T follicular helper cell (primary cell): ENCODE measurements around the gene TBL1X.
"Not testable (repeated sequence)": the region's sequence is repeated elsewhere in the genome, so short reads cannot be mapped to it uniquely, and the experiment has no call there.

Experiments
- DNase-seq: peaks from one replicate; pipeline ENCODE4 v3.0.0-alpha.2; 2020; ENCODE audit warnings: low read depth

The TBL1X gene

GRCh38 chrX:9536156-9536555, 71.3 kb downstream of the TBL1X start:
- DNase-seq: not testable (repeated sequence)

- DNase-seq: no peak
These were observed 72.9 kb downstream of the TBL1X start for GRCh38 chrX:9537781-9538180.

- DNase-seq: no peak
These were observed 73.7 kb downstream of the TBL1X start for GRCh38 chrX:9538544-9539045.

GRCh38 chrX:9539605-9540387, 74.9 kb downstream of the TBL1X start:
- DNase-seq: no peak

- DNase-seq: no peak
These were observed 77.4 kb downstream of the TBL1X start for GRCh38 chrX:9542106-9542760.

GRCh38 chrX:9542761-9543111, 77.9 kb downstream of the TBL1X start:
- no peak for DNase-seq

GRCh38 chrX:9555354-9555753, 90.5 kb downstream of the TBL1X start:
- DNase-seq: no peak

- no peak for DNase-seq
These were observed 92.2 kb downstream of the TBL1X start for GRCh38 chrX:9557091-9557490.

GRCh38 chrX:9557521-9557920, 92.7 kb downstream of the TBL1X start:
- DNase-seq: no peak

GRCh38 chrX:9558615-9559014, 93.8 kb downstream of the TBL1X start:
- DNase-seq: no peak

- DNase-seq: no peak
These were observed 95.4 kb downstream of the TBL1X start for GRCh38 chrX:9560219-9560618.

- DNase-seq: no peak
These were observed 96.3 kb downstream of the TBL1X start for GRCh38 chrX:9561199-9561598.

- DNase-seq: no peak
These were observed 98.0 kb downstream of the TBL1X start for GRCh38 chrX:9562851-9563250.

GRCh38 chrX:9566150-9566621, 101.3 kb downstream of the TBL1X start:
- DNase-seq: no peak

- no peak for DNase-seq
These were observed 105.0 kb downstream of the TBL1X start for GRCh38 chrX:9569876-9570301.

GRCh38 chrX:9573282-9574106, 108.6 kb downstream of the TBL1X start:
- no peak for DNase-seq

GRCh38 chrX:9576059-9576458, 111.2 kb downstream of the TBL1X start:
- DNase-seq: no peak

GRCh38 chrX:9577555-9577954, 112.7 kb downstream of the TBL1X start:
- no peak for DNase-seq

GRCh38 chrX:9578083-9578779, 113.4 kb downstream of the TBL1X start:
- DNase-seq: no peak

- DNase-seq: no peak
These were observed 117.0 kb downstream of the TBL1X start for GRCh38 chrX:9581771-9582385.

GRCh38 chrX:9582956-9583355, 118.1 kb downstream of the TBL1X start:
- no peak for DNase-seq
